Calu3 (cell line): ENCODE measurements around the gene GPN1. TPM values are rescaled to one million over a fixed set of nuclear protein-coding genes. Genes with fewer than 3 reads are reported as not detected.

Experiments used
- BruUV-seq: library from RNA; stranded (reverse); fragments of 400-500 nt; replicated peaks from 2 replicates; lab custom pipeline; 2021; lab: Mats Ljungman, UMichigan
- CTCF ChIA-PET: fragments of 300-600 bp; sonication (Branson Sonifier 250); formaldehyde crosslinking; loops from one replicate; lab custom pipeline; 2022; ENCODE audit warnings: antibody characterized with exemption; lab: Charles Lee
- DNase-seq: peaks from one replicate; pipeline ENCODE4 v3.0.0; 2022
- H3K27ac Mint-ChIP-seq: one replicate; pipeline ENCODE4 v1.8.0; 2022; ENCODE audit warnings: mixed read lengths; ENCODE audit not compliant: unreplicated experiment
- H3K27me3 Mint-ChIP-seq: one replicate; pipeline ENCODE4 v1.8.0; 2022; ENCODE audit warnings: mixed read lengths; ENCODE audit not compliant: unreplicated experiment
- H3K36me3 Mint-ChIP-seq: one replicate; pipeline ENCODE4 v1.8.0; 2022; ENCODE audit warnings: mild to moderate bottlenecking, moderate library complexity, mixed read lengths; ENCODE audit not compliant: insufficient read depth, unreplicated experiment
- H3K4me1 Mint-ChIP-seq: one replicate; pipeline ENCODE4 v1.8.0; 2022; ENCODE audit warnings: mild to moderate bottlenecking, low read depth, mixed read lengths; ENCODE audit not compliant: unreplicated experiment
- H3K4me3 Mint-ChIP-seq: one replicate; pipeline ENCODE4 v1.8.0; 2022; ENCODE audit warnings: mild to moderate bottlenecking, low read depth, moderate library complexity, mixed read lengths; ENCODE audit not compliant: unreplicated experiment
- H3K9me3 Mint-ChIP-seq: one replicate; pipeline ENCODE4 v1.8.0; 2022; ENCODE audit warnings: low read depth, mixed read lengths; ENCODE audit not compliant: unreplicated experiment
- CTCF ChIP-seq: fragments of 200-600 bp; IDR thresholded peaks from one replicate; pipeline ENCODE4 v1.8.0; 2022; ENCODE audit warnings: antibody characterized with exemption; ENCODE audit not compliant: unreplicated experiment
- intact Hi-C: fragments of 100-400 bp; cut with micrococcal nuclease; formaldehyde crosslinking; loops from one replicate; pipeline ENCODE4 v1.10.0; 2022; ENCODE audit not compliant: unreplicated experiment
- total RNA-seq: library from RNA; stranded (reverse); gene quantifications from 2 replicates; pipeline ENCODE4 v1.2.3, GENCODE V29; 2022

The GPN1 gene
- total RNA-seq, 1 experiment from 2014 or later, result 32.6 TPM

- Mint-ChIP-seq H3K36me3 (peaks cover 27% of the 10 kb centered on the region), H3K4me3 (no peak overlapping the region), H3K27ac (no peak overlapping the region), H3K9me3 (no peaks in the 10 kb centered on the region), H3K27me3 (no peaks in the 10 kb centered on the region), H3K4me1 (peaks cover 15% of the 10 kb centered on the region)
- TF ChIP-seq CTCF, result no peak
- BruUV-seq, result no TSS peak
- intact Hi-C loops, result no loop called here
- no peak for DNase-seq
- CTCF ChIA-PET, result interaction anchor here (0.6 to 1.0 kb wide), 2 partner anchors 9 to 74 kb away, joined by 3 to 5 read pairs; no protein-coding TSS in a partner anchor
Observed at GRCh38 chr2:27596627-27597026, 32.2 kb upstream of the GPN1 start.

GRCh38 chr2:27606611-27607010, 22.2 kb upstream of the GPN1 start:
- H3K4me3 Mint-ChIP-seq, result no peak overlapping the region
- H3K27ac Mint-ChIP-seq, result no peak overlapping the region
- no peaks in the 10 kb centered on the region for H3K27me3 Mint-ChIP-seq
- CTCF ChIA-PET, result no interaction called here
- H3K36me3 Mint-ChIP-seq, result peaks cover 21% of the 10 kb centered on the region
- no TSS peak for BruUV-seq
- intact Hi-C loops, result no loop called here
- TF ChIP-seq CTCF, result no peak
- no peak for DNase-seq
- H3K9me3 Mint-ChIP-seq, result no peaks in the 10 kb centered on the region
- no peaks in the 10 kb centered on the region for H3K4me1 Mint-ChIP-seq

- intact Hi-C loops, result no loop called here
- Mint-ChIP-seq H3K27ac (no peak overlapping the region), H3K4me1 (no peaks in the 10 kb centered on the region), H3K9me3 (no peaks in the 10 kb centered on the region), H3K36me3 (peaks cover 11% of the 10 kb centered on the region), H3K4me3 (no peak overlapping the region), H3K27me3 (no peaks in the 10 kb centered on the region)
- CTCF ChIA-PET, result no interaction called here
- BruUV-seq, result no TSS peak
- TF ChIP-seq CTCF, result no peak
- DNase-seq, result no peak
Observed at GRCh38 chr2:27613985-27614384, 14.9 kb upstream of the GPN1 start.

- CTCF ChIA-PET, result no interaction called here
- no peak overlapping the region for H3K27ac Mint-ChIP-seq
- BruUV-seq, result no TSS peak
- H3K4me1 Mint-ChIP-seq, result no peaks in the 10 kb centered on the region
- H3K27me3 Mint-ChIP-seq, result no peaks in the 10 kb centered on the region
- H3K9me3 Mint-ChIP-seq, result no peaks in the 10 kb centered on the region
- H3K4me3 Mint-ChIP-seq, result no peak overlapping the region
- no peak for TF ChIP-seq CTCF
- intact Hi-C loops, result no loop called here
- peaks cover 14% of the 10 kb centered on the region for H3K36me3 Mint-ChIP-seq
- DNase-seq, result no peak
Observed at GRCh38 chr2:27615316-27615715, 13.5 kb upstream of the GPN1 start.
